CD4-positive, alpha-beta T cell treated with Interleukin-4 for 4 hours (primary cell): ENCODE results near the gene NAMPT.
"Not testable (repeated sequence)": the region's sequence is repeated elsewhere in the genome, so short reads cannot be mapped to it uniquely, and the experiment has no call there.

Experiments
- DNase-seq: peaks from one replicate; pipeline ENCODE4 v3.0.0-alpha.2; 2020

The NAMPT gene

DNA sequence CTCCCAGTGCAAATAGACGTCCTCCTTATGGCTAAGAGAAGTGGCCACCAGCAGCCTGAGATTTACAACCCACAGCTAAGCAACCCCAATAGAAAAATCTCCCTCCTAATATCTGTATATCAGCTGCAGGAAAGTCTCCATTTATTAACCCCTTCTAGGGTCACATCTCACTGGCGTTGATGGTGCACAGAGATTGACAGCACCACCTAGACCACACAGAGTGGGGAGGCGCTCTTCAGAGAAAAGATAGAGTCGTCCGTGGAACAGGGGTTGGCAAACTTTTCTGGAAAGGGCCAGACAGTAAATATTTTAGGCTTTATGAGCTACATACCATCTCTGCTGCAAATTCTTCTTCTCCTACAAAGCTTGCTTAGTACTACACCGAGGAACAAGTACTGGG lies 60.0 kb downstream of the NAMPT start:
- DNase-seq: no peak

DNA sequence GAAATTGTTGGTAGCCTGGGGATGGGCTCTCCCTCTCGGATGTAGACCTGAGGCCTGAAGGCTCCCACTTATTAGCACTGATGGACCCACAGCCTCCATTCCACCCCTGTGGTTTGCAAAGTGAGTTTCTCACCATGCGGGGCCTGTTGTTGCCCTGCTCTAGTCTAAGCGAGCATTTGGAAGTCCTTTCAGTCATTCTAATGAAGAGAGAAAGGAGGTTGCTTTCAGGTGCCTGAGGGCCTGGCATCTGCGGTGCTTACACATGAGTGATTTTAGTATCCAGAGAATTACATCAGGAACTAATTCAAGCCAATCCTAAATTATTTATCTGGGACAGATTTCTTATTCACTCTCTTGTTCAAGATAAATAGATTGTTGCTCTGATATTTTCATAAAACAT lies 61.6 kb downstream of the NAMPT start:
- DNase-seq: no peak

DNA sequence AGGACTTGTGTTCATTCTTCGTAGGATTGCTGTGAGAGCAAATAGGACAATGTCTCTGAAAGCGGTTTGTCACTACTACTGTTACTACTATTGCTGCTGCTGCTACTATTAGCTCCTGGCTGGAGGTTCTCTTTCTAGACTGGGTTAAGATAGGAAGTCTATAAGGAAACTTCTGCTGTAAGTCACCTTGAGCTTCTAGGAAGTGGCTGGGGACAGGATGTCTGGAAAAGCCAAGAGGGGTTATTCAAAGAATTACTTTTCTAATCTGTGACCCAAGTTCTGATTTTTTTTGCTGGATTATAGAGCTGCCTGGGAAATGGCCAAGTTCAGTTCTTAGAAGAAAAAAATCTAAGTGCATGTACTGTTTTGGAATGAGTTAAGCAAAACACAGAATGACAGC lies 62.2 kb downstream of the NAMPT start:
- DNase-seq: no peak

DNA sequence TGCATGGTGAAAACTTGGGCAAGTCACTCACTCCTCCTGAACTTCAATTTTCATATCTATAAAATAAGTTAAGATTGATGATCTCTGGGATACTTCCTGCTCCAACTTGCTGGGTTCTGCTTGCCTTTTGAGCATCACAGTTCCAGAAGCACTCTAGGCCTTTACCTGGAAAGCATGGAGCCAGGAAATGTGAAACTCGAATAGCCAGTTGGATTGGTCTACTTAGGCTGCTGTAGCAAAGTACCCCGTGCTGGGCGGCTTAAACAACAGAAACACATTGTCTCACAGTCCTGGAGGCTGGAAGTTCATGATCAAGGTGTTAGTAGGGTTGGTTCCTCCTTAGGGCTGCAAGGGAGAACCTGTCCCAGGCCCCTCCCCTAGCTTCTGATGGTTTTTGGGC lies 64.5 kb downstream of the NAMPT start:
- no peak for DNase-seq

DNA sequence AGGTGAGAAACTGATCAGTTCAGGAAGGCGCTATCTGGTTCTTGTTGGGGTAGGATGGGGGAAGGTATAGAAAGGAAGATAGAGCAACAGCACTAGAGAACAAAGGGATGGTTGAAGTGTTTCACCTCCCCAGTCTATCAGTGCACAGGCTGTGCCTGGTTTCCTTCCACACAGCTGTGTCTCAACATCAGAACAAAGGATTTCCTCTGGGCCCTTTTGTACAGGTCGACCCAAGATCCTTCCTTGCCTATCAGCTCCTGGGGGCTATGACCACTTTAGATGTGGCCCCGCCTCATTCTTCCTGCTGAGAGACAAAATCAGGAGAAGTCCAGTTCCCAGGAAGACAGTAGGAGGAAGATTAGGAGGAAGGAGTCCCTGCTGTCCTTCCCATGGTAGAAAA lies 65.6 kb downstream of the NAMPT start:
- DNase-seq: no peak

DNA sequence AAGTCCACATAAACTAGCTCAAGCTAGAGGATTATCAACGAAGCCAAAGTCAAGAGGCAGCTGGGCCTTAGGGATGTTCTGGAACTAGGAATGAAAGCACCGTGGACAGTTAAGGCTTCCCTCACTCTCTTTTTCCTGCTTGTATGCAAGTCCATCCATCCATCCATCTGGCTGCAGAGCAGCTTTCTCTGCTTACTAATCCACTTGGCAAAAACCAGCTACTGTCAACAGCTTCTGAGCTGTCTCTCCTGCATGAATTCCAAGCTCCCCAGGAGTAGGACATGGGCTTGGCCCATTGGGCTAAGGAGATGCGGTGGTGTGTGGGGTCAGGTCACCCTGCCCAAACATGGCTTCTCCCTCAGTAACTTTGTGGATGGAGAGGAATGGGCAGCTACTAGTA lies 66.2 kb downstream of the NAMPT start:
- DNase-seq: no peak

DNA sequence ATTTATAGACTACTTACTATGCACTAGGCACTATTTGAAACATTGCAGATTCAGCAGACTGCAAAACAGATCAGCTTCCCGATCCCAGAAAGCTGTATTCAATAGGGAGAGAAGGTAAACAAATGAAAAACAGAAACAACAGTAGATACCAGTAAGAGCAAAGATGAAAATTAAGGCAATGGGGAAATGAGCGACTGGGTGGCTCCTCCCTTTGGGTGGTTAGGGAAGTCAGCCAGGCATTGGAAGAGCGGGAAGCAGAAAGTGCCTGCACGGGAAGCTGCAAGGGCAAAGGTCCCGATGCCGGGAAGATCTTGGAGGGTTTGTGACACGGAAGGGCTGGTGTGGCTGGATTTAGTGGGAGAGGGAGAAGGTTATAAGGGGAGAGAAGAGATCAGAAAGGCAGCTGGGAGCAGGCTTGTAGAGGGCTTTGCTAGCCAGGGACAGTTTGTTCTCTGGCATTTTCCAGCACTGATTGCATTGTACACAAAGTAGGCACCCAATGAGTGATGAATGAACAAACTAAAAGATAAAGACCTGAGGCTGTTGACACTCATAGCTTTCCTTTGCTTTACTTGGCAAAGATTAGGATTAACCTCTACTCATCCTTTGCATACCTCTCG lies 67.8 kb downstream of the NAMPT start:
- DNase-seq: no peak

DNA sequence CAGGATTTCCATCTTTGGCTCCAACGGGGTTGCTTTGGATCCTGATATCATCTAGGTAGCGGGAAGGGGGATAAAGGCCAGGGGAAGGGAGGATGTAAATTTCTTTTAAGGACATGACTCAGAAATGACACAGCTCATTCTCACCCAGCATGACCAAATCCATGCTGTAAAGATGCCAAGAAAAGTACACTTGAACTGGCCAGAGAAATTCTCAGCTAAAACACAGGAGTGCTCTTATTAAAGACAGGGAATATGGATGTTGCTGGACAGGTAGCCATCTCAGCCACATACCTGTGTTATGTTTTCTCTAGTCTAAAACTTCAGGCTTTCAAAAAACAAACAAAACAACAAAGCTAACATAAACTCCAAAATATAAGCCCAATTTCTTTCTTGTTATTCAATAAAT lies 68.3 kb downstream of the NAMPT start:
- DNase-seq: no peak

DNA sequence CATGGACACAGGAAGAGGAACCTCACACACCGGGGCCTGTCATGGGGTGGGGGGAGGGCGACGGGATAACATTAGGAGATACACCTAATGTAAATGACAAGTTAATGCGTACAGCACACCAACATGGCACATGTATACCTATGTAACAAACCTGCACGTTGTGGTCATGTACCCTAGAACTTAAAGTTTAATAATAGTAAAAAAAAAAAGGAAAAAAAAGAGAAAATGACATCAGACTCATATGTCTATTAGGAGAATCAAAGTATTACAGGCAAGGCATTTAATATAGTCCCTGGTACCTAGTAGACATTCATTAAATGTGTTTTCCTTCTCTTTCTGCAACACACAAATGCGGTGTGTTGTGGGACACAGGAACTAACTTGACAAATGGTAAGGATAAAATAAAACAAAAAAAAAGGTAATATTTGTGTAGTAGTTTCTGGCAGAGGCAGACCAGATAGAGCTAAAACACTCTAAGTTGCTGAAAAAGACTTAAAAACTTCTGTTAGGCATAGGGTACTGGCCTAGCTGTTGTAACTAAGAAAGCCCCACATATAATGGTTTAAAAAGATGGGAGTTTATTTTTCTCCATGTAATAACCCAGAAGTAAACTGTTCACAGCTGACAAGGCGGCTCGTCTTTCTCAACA lies 68.8 kb downstream of the NAMPT start:
- no peak for DNase-seq

DNA sequence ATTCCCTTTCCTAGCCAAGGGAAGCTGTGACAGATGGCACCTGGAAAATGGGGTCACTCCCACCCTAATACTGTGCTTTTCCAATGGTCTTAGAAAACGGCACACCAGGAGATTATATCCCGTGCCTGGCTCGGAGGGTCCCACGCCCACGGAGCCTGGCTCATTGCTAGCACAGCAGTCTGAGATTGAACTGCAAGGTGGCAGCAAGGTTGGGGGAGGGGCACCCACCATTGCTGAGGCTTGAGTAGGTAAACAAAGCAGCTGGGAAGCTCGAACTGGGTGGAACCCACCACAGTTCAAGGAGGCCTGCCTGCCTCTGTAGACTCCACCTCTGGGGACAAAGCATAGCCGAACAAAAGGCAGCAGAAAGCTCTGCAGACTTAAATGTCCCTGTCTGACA lies 75.8 kb downstream of the NAMPT start:
- not testable (repeated sequence) for DNase-seq

DNA sequence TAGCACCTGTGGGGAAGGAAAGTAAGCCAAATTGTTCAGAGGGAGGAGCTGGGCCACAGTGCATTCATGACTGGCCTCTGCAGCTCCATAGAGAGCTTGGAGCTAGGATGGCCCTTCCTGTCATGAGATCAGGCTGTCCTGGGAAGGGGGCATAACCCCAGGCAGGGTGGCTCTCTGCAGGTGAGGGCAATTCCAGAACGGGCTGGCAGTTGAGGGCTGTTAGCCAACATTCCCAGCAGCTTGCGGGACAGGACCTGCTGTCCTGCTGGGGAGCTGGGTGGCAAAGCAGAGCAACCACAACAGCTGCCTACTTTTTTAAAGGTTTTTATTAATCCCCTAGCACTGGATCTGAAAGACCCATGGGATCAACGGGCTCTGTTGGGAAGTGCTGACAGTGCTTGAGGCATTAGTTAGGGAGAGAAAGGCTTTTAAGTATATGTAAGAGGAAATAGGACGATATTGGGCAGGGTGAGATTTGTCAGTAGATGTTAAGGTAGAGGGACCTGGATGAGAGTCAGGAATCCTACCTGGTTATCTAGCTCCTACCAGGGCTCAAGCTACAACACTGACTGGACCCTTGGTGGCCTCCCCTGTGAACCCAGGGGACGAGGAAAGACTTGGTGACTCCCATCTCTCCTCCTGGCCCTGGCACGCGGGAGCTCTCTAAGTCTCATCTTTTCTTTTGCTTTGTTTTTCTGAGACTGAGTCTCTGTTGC lies 77.8 kb downstream of the NAMPT start:
- DNase-seq: no peak

DNA sequence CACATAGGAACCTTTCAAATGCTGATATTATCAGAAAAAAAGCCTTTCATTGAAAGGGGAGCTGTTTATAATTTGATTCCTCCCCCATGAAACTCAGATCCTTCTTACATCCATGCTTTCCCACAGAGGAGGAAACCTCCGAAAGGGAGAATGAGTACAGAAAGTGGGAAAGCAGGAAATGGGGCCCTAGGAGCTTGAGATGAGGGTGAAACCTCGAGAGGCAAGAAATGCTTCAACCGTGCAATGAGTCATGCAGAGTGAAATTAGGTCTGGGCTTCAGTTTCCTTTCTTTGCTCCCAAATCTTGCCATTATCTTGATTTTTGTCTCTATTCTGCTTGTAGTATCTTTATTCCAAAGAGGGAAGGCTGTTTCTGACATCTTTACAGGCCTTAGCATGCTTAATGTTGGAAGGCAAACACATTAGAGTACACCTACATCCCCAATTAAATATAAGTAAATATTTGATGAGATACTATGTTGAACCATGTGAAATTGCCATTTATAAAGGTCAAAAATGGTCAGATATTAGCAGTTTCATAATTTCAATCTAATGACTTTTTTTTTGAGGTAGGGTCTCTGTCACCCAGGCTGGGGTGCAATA lies 79.1 kb downstream of the NAMPT start:
- DNase-seq: no peak

DNA sequence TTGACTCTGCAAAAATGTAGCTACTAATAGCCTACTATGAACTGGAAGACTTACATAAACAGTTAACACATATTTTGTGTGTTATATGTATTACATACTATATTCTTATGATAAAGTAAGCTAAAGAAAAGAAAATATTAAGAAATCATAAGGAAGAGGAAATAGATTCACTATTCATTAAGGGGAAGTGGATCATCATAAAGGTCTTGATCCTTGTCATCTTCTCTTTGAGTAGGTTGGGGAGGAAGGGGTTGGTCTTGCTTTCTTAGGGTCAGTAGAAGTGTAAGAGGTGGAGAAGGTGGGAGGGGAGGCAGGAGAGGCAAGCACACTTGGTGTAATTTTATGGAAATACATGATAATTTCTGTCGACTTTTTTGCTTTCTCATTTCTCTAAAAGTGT lies 81.3 kb downstream of the NAMPT start:
- DNase-seq: no peak

DNA sequence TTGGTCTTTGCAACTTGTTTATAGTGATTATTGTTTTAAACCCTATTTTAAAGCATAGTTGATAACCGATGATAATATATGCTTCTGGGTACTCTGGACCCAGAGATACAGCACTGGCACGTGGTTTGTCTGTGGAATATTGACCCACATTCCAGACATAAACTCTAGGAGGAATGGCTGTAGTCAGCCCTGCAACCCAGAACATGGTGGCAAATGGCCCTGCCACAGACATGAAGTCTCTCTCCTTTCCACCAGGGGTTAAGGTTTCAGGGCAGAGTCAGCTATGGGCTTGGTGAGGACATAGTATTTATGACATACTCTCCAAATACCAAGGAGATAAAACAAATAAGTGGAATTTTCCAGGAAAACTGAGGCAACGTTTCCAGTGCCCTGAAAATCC lies 83.6 kb downstream of the NAMPT start:
- no peak for DNase-seq

DNA sequence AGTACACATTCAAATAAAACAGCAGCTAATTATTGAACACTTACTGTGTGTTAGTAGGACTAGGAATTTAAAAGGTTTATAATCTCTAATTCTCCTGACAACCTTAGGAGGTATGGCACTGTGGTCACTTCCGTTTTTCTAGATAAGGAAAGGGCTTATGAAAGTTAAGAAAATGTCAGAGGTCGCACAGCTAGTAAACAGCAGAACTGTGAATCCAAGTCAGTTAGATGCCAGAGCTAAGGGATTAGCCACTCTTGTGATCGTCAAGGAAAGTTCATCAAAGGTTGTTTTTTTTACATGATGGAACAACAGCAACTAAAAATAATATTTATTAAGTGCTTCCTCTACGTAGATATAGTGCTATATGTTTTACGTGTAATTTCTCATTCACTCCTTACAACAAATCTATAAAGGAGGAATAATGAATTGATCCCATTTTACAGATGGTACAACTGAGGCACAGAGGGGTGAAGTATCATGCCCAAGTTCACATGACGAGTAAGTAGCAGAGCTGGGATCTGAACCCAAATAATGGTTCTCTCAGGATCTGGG lies 84.9 kb downstream of the NAMPT start:
- no peak for DNase-seq

DNA sequence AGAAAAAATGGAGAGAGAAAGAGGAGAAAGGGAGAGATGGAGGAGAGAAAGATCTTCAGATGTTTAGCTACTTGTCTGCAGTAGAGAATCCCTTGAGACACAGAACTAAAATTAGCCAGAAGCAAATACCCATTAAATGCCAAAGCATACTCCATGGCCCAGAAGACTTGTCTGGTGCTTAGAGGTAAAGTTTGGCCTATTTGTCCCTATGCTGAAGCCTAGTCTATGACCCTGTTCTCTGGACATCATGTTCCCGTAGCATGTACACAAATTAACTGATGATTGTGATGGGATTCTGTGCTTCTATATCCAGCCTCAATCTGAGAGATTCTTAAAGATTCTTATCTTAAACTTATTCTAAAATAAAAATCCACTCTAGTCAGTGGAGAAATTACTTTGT lies 85.8 kb downstream of the NAMPT start:
- DNase-seq: no peak
